NCI-H748 (cell line): ENCODE data around the gene CORO7.
A peak's percentile ranks its signal among the peaks of the same experiment; 100 is the strongest.

Source experiments
- DNase-seq: peaks from one replicate; lab custom pipeline; 2025; ENCODE audit not compliant: unreplicated experiment; lab: John Stamatoyannopoulos, UW

Gene CORO7

DNA sequence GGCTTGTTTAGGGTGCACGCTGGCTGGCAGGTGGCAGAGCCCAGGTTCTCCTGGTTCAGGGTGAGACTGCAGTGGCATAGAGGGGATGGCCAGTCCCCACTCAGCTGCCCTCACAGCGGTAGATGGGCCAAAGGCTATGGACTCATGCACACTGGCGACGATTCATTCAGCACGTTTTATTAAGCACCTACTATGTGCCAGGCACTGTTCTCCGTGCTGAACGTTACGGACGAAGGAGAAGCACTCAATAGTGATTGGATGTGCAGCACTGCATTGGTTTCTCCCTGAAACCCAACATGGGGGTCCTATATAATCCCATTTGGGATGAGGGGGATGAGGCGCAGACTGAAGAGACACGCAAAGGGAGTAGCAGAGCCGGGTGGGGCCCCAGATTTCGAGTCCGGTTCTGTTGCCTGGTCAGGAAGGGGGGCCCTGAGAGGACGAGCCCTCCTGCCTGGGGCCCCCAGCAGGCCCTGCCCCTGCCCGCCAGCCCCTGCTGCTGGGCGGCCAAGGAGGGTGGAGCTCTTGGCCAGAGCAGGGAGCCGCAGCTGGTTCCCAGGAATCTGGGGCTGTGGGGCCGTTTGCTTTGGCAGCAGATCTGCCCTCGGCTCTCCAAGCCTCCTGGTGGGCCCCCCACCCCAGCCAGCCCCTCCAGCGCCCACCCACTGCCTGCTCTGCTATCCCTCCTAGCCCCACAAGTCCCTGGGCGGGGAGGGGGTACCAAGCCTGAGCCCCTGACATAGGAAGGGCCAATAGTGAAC is 91.7 kb downstream of the CORO7 start:
- no peak for DNase-seq

DNA sequence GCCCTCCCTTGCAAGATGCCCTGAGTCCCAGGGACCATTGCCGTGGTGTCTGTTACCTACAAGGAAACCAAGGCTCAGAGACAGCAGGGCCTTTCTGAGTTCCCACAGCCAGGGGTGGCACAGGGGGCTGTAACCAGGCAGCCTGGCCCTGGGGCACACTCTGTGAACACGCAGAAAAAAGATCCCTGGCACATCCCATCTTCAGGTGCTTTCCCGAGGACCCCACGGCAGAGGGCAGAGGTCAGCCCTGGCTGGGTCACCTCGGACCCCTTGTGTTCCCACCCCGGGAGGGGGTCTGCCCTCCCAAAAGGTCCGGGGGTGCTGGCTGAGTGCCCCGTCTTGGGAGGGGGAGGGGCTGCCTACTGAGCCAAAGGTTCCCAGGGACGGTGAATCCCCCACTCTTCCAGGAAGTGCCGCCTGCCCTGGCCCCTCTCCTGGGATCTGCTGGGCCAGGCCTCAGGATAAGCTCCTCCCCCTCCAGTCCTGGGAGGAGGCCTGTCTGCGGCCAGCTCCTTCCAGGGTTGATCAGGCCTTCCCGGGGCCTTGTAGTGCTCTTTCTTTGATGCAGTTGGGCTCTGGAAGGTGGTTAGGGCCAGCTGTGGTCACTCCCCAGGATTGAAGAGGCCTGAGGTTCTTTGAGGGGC is 92.4 kb downstream of the CORO7 start:
- no peak for DNase-seq

- no peak for DNase-seq
These were observed 93.1 kb downstream of the CORO7 start for GRCh38 chr16:4323071-4323844.

DNA sequence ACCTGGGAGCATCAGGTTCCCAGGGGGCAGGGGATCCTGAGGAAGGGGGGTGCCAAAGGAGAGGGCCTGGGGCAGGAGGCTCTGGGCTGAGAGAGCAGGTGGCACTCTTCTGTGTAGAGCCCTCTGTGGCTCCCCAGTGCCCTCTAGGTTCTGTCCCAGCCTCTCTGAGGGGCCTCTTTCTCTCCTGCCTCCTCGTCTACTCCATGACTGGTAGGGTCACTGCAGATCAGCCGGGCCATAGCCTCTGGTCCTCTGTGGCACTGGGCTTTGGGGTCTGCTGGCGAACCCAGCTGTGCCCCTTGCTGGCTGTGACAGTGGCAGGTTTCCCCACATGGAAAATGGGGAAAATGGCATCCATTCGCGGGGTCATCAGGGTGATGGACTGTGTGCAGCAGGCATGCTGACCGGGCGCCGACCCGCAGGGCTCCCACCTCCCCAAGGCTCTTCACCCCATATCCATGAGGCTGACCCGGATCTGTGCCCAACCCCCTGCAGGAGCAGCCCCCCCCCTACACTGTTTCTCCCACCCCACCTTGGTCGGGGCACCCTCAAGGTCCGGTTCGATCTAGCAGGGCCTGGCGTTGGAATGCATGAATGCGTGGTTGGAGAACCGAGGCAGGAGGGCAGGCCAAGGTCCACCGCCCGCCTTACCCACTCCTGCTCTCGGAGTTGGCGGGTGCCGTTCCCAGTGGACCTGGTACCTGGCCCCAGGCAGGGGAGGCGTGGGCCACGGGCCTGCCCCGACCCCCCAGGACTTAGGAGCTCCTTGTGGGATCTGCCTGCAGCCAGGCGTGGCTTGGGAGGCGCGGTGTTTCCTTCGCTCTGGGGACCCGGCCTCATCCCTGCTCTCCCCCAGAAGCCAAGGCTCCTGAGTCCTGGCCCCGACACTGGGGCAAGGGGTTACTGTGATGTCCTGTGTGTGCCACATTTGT is 94.0 kb downstream of the CORO7 start:
- DNase-seq: no peak

GRCh38 chr16:4321286-4322120 is 94.9 kb downstream of the CORO7 start:
- no peak for DNase-seq

- DNase-seq: no peak
These were observed 95.7 kb downstream of the CORO7 start for GRCh38 chr16:4320571-4321137.

- no peak for DNase-seq
These were observed 96.7 kb downstream of the CORO7 start for GRCh38 chr16:4319454-4320421.

DNA sequence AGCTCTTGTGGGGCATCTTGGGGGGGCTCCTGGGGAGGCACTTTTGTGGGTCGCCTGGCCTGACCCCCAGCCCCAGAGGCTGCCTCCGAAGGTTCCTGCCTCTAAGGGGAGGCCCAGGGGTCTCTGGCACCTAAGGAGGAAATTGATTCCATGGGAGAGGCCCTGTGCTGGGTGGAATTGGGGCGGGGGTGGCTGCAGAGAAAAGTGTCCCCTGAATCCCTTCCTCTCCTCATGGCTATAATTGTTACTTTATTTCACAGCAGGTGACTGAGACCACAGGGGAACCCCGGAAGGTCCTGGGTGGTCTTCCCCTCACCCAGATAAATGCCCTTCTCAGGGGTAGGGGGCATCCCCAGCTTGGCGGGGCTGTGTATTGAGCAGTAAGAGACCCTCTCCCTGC is 97.4 kb downstream of the CORO7 start:
- no peak for DNase-seq

GRCh38 chr16:4318451-4318910 is 97.9 kb downstream of the CORO7 start:
- no peak for DNase-seq

DNA sequence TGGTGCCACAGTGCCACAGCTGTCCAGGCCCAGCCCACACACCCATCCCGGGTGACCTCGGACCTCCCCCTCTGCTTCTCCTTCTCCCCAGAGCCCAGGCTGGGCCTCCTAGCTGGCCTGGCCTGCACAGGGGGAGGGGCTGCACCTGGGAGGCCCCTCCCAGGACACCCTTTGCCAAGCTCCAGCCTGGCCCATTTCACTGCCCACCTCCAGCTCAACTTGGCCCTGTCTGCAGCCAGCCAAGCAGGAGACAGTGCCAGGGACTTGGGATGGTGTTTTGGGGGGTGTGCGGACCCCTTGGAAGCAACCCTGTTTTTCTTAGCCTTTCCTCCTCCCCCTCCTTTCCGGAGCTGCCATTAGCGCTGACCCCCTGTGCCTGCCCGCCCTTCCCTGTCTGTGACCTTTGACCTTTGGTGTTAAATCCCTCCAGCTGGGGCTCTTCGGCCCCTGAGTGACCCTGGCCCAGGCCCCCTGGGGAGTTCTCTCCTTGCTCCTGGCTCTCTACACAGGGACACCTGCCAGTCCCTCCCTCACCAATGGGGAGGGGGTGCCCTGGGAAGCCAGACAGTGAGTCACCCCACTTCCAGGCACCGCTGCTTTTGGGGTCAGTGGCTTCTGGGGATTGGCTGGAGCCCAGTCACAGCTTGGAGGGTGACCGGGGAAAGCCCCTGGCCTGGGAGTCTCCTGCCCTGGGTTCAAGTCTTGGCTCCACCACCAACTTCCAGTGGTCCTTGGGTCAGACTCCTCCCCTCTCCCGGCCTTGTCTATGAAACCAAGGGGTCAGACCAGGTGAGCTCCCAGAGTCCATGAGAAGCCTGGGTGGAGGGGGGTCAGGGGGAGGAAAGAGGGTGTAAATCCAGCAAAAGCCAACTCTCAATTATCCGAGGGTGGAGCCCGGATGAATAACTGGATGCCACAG is 98.6 kb downstream of the CORO7 start:
- DNase-seq: no peak

DNA sequence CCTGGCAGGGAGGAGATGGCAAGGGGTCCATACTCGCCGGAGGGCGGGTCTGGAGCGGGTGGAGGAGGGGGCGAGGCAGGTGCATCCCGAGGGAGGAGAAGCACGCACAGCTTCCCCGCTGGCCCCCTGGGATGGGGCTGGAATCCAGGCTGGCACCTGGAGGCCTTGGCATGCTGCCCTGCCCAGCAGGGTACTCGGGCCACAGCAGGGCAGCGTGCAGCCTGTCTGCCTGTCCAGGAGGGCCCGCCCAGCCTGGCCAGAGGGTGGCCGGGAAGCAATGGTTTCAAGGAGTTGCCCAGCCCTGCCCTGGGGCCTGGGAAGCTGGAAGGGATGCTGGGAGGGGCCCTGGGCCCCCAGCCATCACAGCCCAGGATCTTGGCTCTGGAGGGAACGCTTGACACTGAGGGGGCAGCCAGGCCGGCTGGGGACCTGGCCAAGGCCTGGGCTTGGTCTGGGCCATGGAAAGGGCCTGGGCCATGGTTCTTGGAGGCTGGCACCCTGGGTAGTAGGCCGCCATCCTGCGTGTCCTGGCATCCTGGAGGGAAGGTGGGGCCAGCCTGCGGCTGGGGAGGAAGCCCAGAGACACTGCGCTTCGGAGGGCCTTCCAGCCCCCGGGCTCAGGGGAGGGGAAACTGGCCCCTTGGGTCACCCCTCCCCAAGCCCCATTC is 99.4 kb downstream of the CORO7 start:
- peak; percentile 58 for DNase-seq

DNA sequence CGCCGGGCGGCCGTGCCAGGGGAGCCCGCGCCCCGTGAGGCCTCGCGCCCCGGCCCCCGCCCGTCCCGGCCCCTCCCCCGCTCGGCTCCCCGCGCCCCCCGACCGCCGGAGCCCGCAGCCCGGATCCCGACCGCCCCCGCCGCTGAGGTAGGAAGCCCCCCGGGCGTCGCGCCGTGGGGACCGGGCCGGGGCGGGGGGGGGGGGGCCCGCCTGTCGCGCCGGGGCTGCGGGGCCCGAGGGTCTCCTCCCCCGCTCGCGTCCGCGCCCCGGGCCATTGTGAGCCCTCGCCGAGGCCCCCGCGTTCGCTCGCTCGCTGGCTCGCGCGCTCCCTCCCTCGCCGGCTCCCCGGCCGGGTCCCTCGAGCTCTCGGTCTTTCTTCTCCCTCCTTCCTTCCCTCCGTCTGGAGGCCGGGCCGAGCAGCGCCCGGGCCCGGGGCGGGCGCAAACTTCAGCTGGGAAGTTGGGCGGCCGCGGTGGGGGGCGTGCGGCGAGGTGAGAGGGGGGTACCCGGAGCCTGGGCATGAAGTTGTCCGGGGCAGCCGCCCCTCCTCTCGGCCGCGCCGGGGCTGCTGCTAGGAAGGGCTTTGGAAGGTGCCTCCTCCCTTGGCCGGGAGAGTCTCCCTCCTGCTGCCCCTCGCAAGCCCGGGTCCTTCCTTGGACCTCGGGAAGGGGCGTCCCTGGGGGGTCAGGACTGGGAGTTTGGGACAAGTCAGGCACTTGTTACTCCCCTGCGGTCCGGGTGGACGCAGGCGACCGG is 100.1 kb downstream of the CORO7 start:
- peak; percentile 43 for DNase-seq

DNA sequence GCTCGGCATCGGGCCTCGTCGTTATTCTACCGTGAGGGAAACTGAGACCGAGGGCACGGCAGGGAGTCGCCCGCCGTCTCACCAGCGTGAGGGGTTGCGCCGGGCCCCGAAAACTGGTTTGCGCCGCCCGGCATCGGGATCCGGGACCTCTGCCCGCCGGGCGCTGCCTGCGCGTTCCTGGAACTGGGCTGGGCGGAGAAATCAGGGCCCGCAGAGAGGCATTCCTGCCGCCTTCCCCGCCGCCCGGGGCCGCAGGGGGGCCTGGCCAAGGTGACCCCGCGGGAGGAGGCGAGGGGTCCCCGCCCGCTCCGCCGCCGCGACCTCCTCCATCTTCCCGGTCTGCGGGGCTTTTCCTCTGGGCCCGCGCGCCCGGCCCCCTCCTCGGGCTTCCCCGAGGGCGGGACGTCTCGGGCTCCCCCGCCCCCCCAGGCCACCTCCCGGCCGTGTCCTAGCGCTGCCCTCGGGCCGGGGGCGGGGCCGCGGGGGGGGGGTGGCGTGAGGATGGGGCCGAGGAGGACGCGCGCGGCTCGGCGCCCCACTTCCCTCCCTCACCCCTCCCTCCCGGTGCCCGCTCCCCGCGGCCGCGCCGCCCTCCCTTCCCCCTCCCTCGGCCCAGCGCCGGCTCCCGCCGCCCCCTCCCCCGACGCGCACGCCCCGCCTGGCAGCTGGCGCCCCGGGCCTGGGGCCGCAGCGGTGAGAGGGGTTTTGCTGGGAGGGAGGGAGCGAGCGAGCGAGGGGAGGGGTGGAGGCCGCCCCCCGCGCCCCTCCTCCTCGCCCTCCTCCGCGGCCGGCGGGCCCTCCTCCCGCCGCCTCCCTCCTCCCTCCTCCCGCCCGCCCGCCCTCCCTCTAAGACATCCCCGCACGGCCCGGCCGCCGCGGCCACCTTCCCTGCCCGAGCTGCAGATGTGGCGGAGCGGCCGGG is 100.9 kb downstream of the CORO7 start, which contains the start of gene GLIS2:
Gene GLIS2 (plus strand): TSS at position 882 of the 922 bp plus-strand sequence. CDS start 16,214 bp downstream, outside the sequence.
- DNase-seq: peak; percentile 80

GRCh38 chr16:4314532-4315185 is 101.7 kb downstream of the CORO7 start:
- peak; percentile 61 for DNase-seq
